Lower lobe of right lung (tissue), 2 donors: ENCODE data around the gene AADACL3. TPM values are rescaled to one million over a fixed set of nuclear protein-coding genes. Genes with fewer than 3 reads are reported as not detected.
"Not testable (repeated sequence)": the region's sequence is repeated elsewhere in the genome, so short reads cannot be mapped to it uniquely, and the experiment has no call there.

ENCODE experiments used
- ATAC-seq, 2 donors: fragments of 200-7000 bp; cut with Tn5 transposase; one replicate each; pipeline ENCODE4 v1.9.1; 2020 to 2022; ENCODE audit warnings: mild to moderate bottlenecking in 2 of 2, moderate library complexity in 2 of 2
- DNase-seq: peaks from one replicate; pipeline ENCODE4 v3.0.0-alpha.2; 2020
- H3K27ac ChIP-seq: fragments of 200-600 bp; one replicate; pipeline ENCODE4 v1.8.0; 2022
- H3K27me3 ChIP-seq: fragments of 200-600 bp; one replicate; pipeline ENCODE4 v1.8.0; 2022; ENCODE audit warnings: low read depth
- H3K36me3 ChIP-seq: fragments of 200-600 bp; one replicate; pipeline ENCODE4 v1.8.0; 2022; ENCODE audit warnings: mild to moderate bottlenecking
- H3K4me1 ChIP-seq: fragments of 200-600 bp; one replicate; pipeline ENCODE4 v1.8.0; 2022
- H3K4me3 ChIP-seq: fragments of 200-600 bp; one replicate; pipeline ENCODE4 v1.8.0; 2022; ENCODE audit warnings: mild to moderate bottlenecking
- H3K9me3 ChIP-seq: fragments of 200-600 bp; one replicate; pipeline ENCODE4 v1.8.0; 2022
- CTCF ChIP-seq: fragments of 200-600 bp; IDR thresholded peaks from one replicate; pipeline ENCODE4 v1.8.0; 2022; ENCODE audit warnings: antibody characterized with exemption, mild to moderate bottlenecking
- intact Hi-C: fragments of 100-400 bp; cut with DNase I; formaldehyde crosslinking; loops from one replicate; pipeline ENCODE4 v1.11.0; 2022
- long read RNA-seq: library from polyadenylated mRNA; unstranded; transcript quantifications from one replicate; pipeline ENCODE4 v2.0.0, GENCODE V29; 2021
- total RNA-seq: library from RNA; stranded (reverse); fragmentation: NEBNext Ultra II Directional; extraction: Animal tissue kit (Norgen Biotek cat#: 25700); gene quantifications from one replicate; pipeline ENCODE4 v1.2.1, GENCODE V29; 2021
- donor health status: DM: no; HTN: yes; CAD: no; lungs with severe emphysema.

AADACL3 gene, protein sequence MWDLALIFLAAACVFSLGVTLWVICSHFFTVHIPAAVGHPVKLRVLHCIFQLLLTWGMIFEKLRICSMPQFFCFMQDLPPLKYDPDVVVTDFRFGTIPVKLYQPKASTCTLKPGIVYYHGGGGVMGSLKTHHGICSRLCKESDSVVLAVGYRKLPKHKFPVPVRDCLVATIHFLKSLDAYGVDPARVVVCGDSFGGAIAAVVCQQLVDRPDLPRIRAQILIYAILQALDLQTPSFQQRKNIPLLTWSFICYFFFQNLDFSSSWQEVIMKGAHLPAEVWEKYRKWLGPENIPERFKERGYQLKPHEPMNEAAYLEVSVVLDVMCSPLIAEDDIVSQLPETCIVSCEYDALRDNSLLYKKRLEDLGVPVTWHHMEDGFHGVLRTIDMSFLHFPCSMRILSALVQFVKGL
- not detected for total RNA-seq
- long read RNA-seq: 0 reads

GRCh38 chr1:12715896-12716437 is at the start of gene AADACL3:
AADACL3 (plus strand) TSS chr1:12716110; CDS start chr1:12716177, 67 bp downstream.
- H3K4me1 ChIP-seq: no peaks in the 10 kb centered on the region
- TF ChIP-seq CTCF: no peak
- H3K27ac ChIP-seq: no peak within 1 kb of the TSS
- DNase-seq (no peak), ATAC-seq (no peak)
- no peaks in the 10 kb centered on the region for H3K9me3 ChIP-seq
- intact Hi-C loops: no loop called here
- H3K27me3 ChIP-seq: peaks cover 5% of the 10 kb centered on the region
- no peaks in the 10 kb centered on the region for H3K36me3 ChIP-seq
- H3K4me3 ChIP-seq: no peak within 1 kb of the TSS

DNA sequence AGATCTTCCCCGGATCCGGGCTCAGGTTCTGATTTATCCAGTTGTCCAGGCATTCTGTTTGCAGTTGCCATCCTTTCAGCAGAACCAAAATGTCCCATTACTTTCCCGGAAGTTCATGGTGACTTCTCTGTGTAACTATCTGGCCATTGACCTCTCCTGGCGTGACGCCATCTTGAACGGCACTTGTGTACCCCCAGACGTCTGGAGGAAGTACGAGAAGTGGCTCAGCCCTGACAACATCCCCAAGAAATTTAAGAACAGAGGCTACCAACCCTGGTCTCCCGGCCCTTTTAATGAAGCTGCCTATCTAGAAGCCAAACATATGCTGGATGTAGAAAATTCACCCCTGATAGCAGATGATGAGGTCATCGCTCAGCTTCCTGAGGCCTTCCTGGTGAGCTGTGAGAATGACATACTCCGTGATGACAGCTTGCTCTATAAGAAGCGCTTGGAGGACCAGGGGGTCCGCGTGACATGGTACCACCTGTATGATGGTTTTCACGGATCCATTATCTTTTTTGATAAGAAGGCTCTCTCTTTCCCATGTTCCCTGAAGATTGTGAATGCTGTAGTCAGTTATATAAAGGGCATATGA is 49.7 kb upstream of the AADACL3 start:
- Histone ChIP-seq H3K9me3 (no peaks in the 10 kb centered on the region), H3K4me1 (no peaks in the 10 kb centered on the region), H3K27ac (no peak overlapping the region), H3K27me3 (no peaks in the 10 kb centered on the region), H3K4me3 (no peak overlapping the region), H3K36me3 (no peaks in the 10 kb centered on the region)
- TF ChIP-seq CTCF: no peak
- ATAC-seq (no peak), DNase-seq (no peak)
- intact Hi-C loops: no loop called here

- no peak overlapping the region for H3K4me3 ChIP-seq
- no peaks in the 10 kb centered on the region for H3K27me3 ChIP-seq
- no peak overlapping the region for H3K27ac ChIP-seq
- no peak for DNase-seq
- intact Hi-C loops: no loop called here
- ATAC-seq: no peak
- H3K4me1 ChIP-seq: no peaks in the 10 kb centered on the region
- no peaks in the 10 kb centered on the region for H3K9me3 ChIP-seq
- no peaks in the 10 kb centered on the region for H3K36me3 ChIP-seq
- no peak for TF ChIP-seq CTCF
Measured at GRCh38 chr1:12669529-12670068, 46.3 kb upstream of the AADACL3 start.

DNA sequence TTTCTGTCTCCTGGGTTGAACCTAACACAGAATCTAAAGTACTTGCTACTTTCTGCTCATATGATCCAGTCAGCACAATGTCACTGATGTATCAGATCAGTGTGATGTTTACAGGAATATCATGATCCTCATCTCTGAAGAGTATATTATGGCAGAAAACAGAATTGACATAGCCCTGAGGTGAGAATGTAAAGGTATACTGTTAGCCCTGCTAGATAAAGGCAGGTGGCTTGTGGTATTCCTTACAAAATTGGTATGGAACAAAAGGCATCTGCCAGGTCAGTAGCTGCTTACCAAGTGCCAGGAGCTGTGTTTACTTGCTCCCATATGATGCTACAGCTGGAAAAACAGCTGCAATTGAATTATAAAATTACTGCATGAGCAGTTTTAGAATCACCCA is 41.6 kb upstream of the AADACL3 start:
- no peak overlapping the region for H3K27ac ChIP-seq
- TF ChIP-seq CTCF: no peak
- no peak for ATAC-seq
- DNase-seq: no peak
- no peak overlapping the region for H3K4me3 ChIP-seq
- intact Hi-C loops: no loop called here
- no peaks in the 10 kb centered on the region for H3K4me1 ChIP-seq
- H3K27me3 ChIP-seq: no peaks in the 10 kb centered on the region
- H3K9me3 ChIP-seq: no peaks in the 10 kb centered on the region
- H3K36me3 ChIP-seq: no peaks in the 10 kb centered on the region

DNA sequence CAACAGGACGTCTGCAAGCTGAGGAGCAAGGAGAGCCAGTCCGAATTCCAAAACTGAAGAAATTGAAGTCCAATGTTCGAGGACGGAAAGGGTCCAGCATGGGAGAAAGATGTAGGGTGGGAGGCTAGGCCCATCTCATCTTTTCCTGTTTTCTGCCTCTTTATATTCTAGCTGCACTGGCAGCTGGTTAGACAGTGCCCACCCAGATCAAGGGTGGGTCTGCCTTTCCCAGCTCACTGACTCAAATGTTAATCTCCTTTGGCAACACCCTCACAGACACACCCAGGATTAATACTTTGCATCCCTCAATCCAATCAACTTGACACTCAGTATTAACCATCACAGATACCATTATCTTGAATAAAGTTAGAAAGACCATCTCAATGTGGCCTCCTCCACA is 39.8 kb upstream of the AADACL3 start:
- H3K27me3 ChIP-seq, H3K9me3 ChIP-seq, intact Hi-C loops, H3K4me3 ChIP-seq, DNase-seq, H3K36me3 ChIP-seq, ATAC-seq, H3K4me1 ChIP-seq, H3K27ac ChIP-seq: not testable (repeated sequence)

DNA sequence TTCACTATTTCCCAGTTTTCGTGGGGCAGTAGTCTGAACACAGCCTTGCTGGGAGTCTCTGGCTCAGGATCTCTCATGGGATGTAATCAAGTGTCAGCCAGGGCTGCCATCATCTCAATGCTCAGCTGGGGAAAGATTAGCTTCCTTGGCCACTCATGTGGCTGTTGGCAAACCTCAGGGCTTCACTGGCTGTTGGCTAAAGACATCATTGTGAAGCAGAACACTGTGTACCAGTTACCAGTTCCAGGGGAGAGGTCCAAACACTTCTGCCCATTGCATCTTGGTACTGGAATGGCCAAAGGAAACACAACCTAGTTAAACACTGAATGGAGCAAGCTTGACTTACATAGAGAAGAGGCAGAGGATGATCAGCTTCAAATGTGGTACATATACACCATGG is 38.3 kb upstream of the AADACL3 start:
- TF ChIP-seq CTCF: no peak
- Histone ChIP-seq H3K4me1 (no peaks in the 10 kb centered on the region), H3K27ac (no peak overlapping the region), H3K9me3 (no peaks in the 10 kb centered on the region), H3K4me3 (no peak overlapping the region), H3K27me3 (no peaks in the 10 kb centered on the region), H3K36me3 (no peaks in the 10 kb centered on the region)
- ATAC-seq (no peak), DNase-seq (no peak)
- intact Hi-C loops: no loop called here
